HL-60/S4 treated with phorbol 12-myristate 13-acetate at 8.2 ng/mL for 4 days and 3 days (cell line): ENCODE results near the gene CTNNA1.
"Not testable (repeated sequence)": the region's sequence is repeated elsewhere in the genome, so short reads cannot be mapped to it uniquely, and the experiment has no call there.

Source experiments
- in situ Hi-C: fragments of 300-500 bp; cut with MboI; formaldehyde crosslinking; loops from 2 replicates; pipeline ENCODE4 v1.15.0; 2022; ENCODE audit warnings: low sequenced_read_pairs

Gene CTNNA1

DNA sequence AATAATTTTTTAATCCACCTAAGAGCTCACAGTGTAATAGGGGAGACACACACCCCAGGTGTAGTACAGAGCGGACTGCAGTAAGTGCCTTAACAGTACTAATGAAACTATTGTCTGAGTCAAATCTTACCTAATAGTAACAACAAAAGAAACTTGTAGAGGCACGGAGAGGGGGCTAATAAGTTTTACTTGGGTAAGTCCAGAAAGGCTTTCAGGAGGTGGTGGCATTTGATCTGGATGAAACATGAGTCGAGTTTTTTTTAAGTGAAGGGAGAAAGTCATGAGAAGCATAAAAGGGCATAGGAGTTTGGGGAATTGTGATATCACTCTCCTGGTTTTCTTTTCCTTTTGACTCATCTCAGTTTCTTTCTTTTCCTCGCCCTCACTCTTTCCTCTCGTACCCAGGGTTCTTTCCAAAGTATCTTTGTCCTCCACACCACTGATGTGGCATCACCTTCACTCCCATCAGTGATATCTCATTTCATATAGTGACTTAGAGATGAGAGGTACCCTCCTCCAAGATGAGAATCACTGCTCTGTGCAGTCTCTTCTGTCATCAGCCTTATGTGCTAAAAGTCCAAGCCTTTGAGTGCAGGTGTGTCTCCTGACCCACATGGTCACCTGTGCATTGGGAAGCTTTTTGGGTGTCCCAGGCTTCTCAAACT is 2.0 kb downstream of the CTNNA1 start:
- in situ Hi-C loops = no loop called here

DNA sequence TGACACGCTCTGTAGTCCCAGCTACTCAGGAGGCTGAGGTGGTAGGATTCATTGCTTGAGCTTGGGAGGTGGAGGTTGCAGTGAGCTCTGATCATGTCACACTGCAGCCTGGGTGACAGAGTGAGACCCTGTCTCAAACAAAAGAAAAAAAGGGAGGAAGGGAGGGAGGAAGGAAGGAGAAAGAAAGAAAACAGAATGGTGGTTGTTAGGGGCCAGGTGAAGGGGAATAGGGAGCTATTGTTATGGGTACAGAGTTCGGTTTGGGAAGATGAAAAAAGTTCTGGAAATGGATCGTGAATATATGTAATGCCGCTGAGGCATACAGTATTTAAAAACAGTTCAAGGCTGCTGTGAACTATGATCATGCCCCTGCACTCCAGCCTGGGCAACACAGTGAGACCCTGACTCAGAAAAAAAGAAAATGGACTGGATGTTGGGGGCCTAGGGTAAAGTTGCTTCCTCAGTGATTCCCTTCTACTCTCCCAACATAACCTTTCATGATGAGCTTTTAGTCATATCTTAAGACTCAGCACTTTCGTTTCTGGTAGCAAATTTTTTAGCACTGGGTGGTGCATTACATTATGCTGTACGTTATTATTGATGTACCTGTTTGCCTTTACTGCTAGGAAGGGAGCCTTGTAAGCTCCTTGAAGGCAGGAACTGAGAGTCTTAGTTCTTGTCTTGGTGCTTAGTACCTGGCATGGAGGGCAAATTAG is 4.0 kb downstream of the CTNNA1 start:
- in situ Hi-C loops = no loop called here

DNA sequence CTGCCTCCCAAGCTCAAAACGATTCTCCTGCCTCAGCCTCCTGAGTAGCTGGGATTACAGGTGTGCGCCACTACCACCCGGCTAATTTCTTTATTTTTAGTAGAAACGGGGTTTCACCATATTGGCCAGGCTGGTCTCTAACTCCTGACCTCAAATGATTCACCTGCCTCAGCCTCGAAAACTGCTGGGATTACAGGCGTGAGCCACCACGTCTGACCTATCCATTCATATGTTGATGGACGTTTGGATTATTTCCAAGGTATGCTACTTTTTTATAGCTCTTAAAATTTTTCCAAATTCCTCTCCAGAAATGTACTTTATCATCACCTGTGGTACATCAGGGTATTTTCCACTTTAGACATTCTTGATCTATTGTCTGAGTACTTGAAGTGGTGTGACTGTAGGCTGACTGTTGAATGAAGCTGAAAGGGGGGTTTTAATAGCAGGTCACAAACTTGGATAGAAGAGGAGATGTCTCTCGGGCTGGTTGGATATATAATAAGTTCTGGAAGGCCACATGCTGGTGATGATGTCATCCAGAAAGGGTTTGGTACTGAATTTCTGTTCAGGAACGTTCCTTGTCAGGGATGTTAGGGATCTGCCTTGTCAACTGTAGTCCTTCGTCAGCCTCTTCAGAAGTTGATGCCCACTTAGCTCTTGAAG is 7.4 kb downstream of the CTNNA1 start:
- in situ Hi-C loops = no loop called here

DNA sequence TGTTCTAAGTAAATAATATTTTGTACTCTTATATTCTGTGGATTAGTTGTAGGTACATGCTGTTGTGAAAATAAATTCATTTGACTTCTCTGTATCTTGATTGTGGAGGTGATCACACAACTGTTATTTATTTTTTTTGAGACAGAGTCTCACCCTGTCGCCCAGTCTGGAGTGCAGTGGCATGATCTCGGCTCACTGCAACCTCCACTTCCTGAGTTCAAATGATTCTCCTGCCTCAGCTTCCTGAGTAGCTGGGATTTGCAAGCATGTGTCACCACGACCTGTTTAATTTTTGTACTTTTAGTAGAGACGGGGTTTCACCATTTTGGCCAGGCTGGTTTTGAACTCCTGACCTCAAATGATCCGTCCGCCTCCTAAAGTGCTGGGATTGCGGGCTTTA is 7.9 kb downstream of the CTNNA1 start:
- in situ Hi-C loops = not testable (repeated sequence)

DNA sequence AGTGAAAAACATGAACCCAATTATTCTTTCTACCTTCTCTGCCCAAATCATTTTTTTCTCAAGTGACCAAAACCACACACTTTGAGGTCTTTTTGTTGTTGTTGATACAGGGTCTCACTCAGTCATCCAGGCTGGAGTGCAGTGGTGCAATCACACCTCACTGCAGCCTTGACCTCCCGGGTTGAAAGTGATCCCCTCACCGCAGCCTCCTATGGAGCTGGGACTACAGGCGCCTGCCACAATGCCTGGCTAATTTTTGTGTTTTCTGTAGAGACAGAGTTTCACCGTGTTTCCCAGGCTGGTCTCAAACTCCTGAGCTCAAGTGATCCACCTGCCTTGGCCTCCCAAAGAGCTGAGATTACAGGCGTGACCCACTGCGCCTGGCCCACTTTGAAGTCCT is 8.4 kb downstream of the CTNNA1 start:
- in situ Hi-C loops = not testable (repeated sequence)

DNA sequence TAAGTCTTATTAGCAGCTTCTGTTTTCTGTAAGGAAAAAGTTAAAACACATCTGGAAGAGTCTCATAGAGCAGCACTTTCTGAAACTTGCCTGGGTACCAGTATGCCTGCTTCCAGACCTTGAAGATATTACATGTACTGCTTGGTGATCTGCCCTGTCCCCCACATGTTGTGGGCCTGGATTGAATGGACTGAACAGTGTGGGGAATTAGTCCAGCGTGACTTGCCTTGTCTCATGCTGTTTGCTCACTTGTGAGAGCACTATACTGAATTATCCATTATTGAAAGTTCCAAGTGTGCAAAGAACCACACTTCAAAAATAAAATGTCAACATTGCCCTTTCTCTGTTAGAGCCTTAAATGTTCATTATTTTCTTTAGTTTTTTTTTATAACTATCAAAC is 8.9 kb downstream of the CTNNA1 start:
- in situ Hi-C loops = no loop called here

DNA sequence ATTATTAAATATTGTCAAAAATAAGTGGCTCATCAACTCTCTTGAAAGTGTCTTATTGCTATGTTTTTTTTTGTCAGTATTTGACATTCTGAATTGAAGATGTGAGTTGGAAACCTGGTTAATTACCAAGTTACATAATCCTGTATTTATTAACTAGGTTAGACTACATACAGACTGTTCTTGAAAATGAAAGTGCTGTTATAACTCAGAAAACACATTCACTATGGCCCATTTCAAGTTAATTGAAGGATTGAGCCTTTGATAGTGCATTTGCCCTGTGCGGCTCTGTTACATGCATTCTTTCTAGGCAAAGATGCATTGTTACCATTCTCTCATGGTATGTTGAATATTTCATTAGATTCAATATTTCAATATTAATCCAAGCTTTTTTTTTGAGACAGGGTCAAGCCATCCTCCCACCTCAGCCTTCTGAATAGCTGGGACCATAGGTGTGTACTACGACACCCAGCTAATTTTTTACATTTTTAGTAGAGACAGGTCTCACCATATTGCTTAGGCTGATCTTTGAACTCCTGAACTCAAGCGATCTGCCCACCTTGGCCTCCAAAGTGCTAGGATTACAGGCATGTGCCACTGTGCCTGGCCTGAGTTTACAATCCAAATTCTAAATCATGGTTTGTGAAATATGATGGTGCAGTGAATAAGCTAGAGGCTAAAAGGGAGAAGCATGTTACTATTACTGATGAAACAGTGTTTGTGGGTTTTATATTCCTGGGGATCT is 10.0 kb downstream of the CTNNA1 start:
- in situ Hi-C loops = no loop called here

DNA sequence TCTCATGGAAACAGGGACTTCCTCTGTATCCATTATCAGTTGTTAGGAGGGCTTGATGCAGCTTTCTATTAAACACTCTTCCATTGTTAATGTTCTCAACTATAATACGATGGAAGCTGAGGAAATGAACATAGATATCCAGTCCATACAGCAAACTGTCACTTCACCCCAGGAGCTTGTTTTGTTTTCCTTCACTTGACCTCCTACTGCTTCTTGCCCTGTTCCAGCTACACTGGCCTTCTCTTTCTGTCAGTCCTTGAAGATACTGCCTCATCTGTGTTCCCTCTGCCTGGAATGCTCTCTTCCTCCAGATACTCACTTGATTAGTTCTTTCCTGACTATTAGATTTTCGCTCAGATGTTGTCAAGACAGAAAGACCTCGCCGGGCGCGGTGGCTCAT is 17.1 kb downstream of the CTNNA1 start:
- in situ Hi-C loops = no loop called here

DNA sequence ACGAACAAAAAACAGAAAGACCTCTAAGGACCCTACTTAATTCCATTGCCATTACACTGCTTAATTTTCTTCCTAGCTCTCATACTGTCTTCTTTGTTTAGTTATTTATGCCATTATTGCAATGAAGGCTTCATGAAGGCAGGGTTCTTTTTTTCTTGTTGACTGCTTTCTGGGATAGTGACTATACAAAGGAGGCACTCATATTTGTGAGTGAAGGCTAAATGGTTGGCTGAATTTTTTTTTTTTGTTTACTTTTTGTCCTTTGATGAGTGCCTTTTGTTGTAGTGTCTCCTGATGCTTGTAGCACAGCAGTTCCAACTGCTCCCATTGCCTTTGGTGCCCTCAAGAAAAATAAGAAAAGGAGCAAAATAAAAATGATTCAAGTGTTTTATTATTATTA is 17.8 kb downstream of the CTNNA1 start:
- in situ Hi-C loops = no loop called here

DNA sequence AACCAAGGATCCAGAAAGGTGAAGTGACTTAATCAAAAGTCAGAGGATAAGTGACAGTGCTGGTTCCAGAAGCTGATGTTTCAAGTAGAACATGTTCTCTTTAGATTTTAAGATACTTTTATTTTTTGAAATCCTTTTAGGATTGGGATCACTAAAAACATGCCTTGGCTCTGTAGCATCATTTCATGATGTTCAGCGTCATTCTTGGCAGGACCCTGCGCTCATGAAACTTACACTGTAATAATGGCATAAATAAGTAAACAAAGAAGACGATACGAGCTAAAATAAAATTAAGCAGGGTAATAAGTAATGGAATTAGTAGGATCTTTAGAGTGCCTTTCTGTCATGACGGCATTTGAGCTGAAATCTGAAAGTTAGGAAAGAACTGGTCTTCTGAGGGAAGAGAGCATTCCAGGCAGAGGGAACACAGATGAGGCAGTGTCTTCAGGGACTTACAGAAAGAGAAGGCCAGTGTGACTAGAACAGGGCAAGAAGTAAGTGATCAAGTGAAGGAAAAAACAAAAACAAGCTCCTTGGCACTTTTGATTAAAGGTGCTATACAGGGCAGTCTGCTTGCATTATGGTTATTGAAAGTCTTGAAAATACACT is 19.9 kb downstream of the CTNNA1 start:
- in situ Hi-C loops = no loop called here

DNA sequence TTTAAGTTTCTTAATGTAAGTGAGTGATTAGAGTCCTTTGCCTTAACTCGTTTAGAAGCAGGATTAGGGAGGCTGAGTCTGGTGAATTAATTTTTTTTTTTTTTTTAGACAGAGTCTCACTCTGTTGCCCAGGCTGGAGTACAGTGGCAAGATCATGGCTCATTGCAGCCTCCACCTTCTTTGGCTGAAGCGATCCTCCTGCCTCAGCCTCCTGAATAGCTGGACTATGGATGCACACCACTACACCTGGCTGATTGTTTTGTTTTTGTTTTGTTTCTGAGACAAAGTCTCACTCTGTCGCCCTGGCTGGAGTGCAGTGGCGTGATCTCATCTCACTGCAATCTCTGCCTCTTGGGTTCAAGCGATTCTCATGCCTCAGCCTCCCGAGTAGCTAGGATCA is 20.4 kb downstream of the CTNNA1 start:
- in situ Hi-C loops = not testable (repeated sequence)

DNA sequence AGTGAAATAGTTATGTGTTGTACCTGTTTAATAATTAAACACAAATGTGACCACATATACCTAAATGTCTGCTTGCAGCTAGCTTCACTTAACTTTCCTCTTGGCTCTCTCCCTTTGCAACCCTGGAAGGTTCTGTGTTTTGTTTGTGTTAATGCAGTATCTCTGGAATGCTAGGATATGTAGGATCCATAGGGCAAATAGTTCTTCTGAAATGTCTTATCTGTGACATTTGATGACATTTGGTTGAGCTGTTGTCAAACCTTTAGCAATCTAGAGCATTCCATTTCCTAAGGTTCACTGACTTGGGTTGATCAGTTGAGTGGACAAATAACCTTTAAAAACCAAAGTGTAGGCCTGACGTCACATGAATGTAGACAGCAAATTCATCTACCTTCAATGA is 21.8 kb downstream of the CTNNA1 start:
- in situ Hi-C loops = no loop called here

DNA sequence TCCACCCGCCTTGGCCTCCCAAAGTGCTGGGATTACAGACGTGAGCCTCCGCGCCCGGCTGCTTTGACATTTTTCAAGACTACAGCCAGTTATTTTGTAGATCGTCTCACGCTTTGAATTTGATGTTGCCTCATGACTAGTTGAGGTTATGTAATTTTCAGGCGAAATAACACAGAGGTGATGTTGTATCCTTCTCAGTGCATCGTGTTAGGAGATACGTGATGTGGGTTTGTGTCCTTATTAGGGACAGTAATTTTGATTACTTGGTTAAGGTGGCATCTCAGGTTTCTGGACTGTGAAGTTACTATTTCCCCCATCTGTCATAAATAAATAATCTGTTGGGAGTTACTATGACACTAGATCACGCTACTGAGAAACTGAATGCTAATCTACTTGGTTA is 25.0 kb downstream of the CTNNA1 start:
- in situ Hi-C loops = no loop called here

DNA sequence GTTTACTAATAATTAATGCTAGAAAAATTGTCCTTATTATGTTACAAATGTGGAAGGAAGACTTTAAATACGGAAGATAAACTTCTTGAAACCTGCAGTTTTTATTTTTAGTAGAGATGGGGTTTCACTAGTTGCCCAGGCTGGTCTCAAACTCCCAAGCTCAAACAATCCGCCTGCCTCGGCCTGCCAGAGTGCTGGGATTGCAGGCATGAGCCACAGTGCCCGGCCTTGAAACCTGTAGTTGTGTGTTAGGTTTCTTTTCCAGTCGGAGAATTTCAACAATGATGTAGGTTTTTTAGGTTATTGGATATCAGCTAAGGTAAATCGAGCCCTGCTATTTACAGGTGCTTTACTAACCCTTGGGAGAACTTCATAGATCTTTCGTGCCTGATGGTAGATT is 30.8 kb downstream of the CTNNA1 start:
- in situ Hi-C loops = no loop called here

DNA sequence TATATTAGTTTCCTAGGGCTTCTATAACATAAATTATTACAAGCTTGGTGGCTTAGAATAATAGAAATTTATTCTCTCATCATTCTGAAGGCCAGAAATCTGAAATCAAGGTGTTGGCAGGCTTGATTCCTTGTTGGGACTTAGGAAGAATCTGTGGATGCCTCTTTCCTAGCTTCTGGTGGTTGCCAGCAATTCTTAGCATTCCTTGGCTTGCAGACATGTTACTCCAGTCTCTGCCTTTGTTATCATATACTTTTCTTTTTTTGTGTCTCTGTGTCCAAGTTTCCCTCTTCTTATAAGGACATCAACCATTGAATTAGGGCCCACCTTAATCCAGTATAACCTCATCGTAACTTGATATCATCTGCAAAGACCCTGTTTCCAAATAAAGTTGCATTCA is 31.4 kb downstream of the CTNNA1 start:
- in situ Hi-C loops = no loop called here

DNA sequence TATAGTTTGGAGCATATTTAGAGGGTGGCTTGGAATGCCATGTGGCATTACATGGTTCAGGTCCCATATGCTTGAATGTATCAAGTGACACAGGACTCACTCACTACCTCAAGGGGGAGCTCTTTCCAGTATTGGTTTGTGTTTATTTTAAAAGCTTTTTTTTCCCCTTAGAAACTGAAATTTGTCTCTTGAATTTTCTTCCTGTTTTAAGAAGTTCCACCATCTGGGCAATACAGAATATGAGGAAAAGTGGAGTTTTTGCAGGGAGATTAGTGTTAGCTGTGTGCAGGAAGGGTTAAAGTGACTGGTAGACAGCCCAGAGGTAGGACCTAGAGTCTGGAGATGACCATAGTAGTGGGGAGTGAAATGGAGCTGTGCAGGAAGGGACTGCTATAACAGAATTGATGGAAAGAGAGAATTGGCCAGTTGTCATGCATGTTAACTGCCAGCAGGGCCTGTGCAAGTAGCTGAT is 36.6 kb downstream of the CTNNA1 start:
- in situ Hi-C loops = no loop called here

DNA sequence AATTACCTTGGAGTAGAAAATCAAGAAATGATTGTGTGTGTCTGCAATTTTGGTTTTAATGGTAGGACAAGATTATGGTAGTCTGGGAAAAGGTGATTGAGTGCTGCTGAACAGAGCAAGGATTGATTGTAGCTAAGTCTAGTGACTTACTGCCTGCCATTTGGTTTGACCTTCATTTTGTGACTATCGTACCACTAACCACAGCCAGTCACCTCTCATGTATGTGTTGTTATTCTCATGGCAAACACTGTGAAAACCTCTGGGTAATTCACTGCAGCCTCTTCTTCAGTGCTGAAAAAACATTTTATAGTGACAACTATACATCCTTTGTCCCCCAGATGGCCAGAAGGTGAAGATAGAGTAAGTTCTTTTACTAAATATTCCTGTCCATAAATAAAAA is 37.5 kb downstream of the CTNNA1 start:
- in situ Hi-C loops = no loop called here

DNA sequence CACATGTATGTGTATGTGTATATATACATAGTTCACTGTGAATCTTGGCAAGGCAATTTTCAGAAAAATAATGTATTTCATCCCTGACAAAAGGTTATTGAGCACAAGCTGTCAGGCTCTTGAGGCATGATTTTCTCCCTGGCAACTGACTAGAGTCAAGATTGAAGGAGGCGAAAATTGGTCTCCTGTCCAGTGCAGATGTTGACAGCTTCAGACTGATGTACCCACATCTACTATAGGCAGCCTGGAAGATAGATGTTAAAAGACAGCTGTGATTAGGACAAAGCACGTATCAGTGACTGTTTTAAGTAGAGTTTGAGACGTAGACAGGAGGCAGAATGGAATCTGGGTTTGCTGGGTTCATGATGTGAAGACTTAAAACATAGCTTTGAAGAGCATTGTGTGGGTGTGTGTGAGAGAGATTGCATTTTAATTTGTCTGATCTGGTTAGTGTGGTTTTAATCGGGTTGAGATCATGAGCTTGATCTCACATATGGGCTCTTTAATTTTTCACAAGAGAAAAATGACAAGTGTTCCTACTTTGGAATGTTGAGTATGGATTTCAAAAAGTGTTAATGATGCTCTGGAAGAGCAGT is 39.1 kb downstream of the CTNNA1 start:
- in situ Hi-C loops = no loop called here

DNA sequence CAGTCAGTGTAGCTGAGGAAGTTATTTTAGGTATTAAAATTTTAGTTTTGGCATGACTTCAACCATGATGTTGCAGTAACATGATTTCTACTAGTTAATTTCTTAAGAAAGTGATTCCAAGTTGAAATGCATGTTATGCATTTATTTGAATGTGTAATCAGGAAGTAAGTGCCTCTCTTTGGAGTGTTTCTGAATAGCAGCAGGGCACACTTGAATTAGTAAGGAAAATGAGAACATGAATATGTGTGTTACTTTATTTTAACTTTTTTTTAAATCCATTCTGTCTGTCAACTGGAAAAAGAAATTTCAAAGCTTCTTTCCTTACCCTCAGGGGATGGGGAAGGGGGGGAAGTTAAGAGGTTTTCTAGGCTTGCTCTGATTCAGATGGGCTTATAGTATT is 40.4 kb downstream of the CTNNA1 start:
- in situ Hi-C loops = no loop called here

DNA sequence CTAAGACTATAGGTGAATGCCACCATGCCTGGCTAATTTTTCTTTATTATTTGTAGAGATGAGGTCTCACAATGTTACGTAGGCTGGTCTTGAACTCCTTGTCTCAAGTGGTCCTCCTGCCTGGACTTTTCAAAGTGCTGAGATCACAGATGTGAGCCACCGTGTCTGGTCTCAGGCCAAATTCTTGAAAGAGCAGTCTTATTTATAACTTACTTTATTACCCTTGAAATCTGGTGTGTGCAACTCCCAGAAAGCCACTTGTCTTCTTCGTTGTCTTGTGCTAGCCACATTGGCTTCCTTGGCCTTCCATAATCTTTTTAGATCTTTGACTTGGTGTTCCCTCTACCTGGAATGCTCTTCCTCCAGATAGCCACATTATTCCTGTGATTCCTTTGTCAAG is 50.1 kb downstream of the CTNNA1 start:
- in situ Hi-C loops = loop anchor here (25.0 kb wide), 1 partner anchor 459 kb away; no protein-coding TSS in a partner anchor

DNA sequence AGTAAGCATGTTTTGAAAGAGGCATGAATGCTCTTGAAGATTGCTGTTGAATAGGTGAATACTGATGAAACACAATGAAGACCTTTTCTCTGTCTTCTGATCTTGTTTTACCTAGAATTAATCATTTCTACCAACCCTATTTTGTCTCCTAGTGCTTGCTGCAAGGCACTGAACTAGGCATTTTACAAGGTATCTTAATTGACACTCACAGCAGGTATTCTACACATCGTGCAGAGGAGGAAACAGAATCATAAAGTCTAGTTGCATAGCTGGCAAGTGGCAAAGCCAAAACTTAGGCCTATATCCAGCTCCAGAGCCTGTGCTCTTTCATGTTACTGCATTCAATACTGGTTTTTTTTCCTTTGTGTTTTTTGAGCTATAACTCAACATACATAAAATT is 50.7 kb downstream of the CTNNA1 start:
- in situ Hi-C loops = loop anchor here (25.0 kb wide), 1 partner anchor 458 kb away; no protein-coding TSS in a partner anchor
